ENCODE data around the gene BCOR. TPM values are rescaled to one million over a fixed set of nuclear protein-coding genes. Genes with fewer than 3 reads are reported as not detected.

The BCOR gene
- total RNA-seq, 2 experiments from 2014 or later: 44.7 to 46.4 TPM

GRCh38 chrX:40108162-40108958, 10.6 kb upstream of the BCOR start:
- H3K27ac Mint-ChIP-seq: no peak overlapping the region
- DNase-seq: no peak
- no peaks in the 10 kb centered on the region for H3K27me3 Mint-ChIP-seq

GRCh38 chrX:40107291-40108161, 9.8 kb upstream of the BCOR start:
- no peak for ATAC-seq (ENCODE audit: low read depth)
- H3K27me3 Mint-ChIP-seq: no peaks in the 10 kb centered on the region
- peak overlapping the region; percentile 81 for H3K4me3 Mint-ChIP-seq
- DNase-seq: no peak
- POLR2A ChIA-PET: interaction anchor here (0.6 to 2.5 kb wide), 4 partner anchors 10 to 46 kb away, joined by 3 to 24 read pairs (median 4); partner anchors contain the start of gene BCOR
- no peaks in the 10 kb centered on the region for H3K9me3 Mint-ChIP-seq
- H3K27ac Mint-ChIP-seq: peak overlapping the region; percentile 75
- H3K36me3 Mint-ChIP-seq: no peaks in the 10 kb centered on the region
- H3K4me1 Mint-ChIP-seq: peaks cover 6% of the 10 kb centered on the region

More at GRCh38 chrX:40108162-40108958, 10.6 kb upstream of the BCOR start:
- Mint-ChIP-seq H3K4me1 (peaks cover 6% of the 10 kb centered on the region), H3K4me3 (peak overlapping the region; percentile 66), H3K9me3 (no peaks in the 10 kb centered on the region), H3K36me3 (no peaks in the 10 kb centered on the region)
- ATAC-seq (ENCODE audit: low read depth): no peak
- POLR2A ChIA-PET: interaction anchor here (0.6 to 2.5 kb wide), 3 partner anchors 10 to 60 kb away, joined by 3 to 24 read pairs (median 3); partner anchors contain the start of gene BCOR

- H3K27me3 Mint-ChIP-seq: no peaks in the 10 kb centered on the region
- H3K4me3 Mint-ChIP-seq: peak overlapping the region; percentile 81
- DNase-seq (no peak), ATAC-seq (ENCODE audit: low read depth) (no peak)
- H3K36me3 Mint-ChIP-seq: no peaks in the 10 kb centered on the region
- H3K9me3 Mint-ChIP-seq: no peaks in the 10 kb centered on the region
- H3K4me1 Mint-ChIP-seq: peaks cover 3% of the 10 kb centered on the region
- POLR2A ChIA-PET: interaction anchor here (0.7 to 2.5 kb wide), 5 partner anchors 9 to 340 kb away, joined by 3 to 24 read pairs (median 5); partner anchors contain the start of gene BCOR
- H3K27ac Mint-ChIP-seq: peak overlapping the region; percentile 81
Observed at GRCh38 chrX:40106676-40107290, 9.0 kb upstream of the BCOR start.

GRCh38 chrX:40105835-40106675, 8.3 kb upstream of the BCOR start:
- Mint-ChIP-seq H3K4me3 (peak overlapping the region; percentile 81), H3K27ac (peak overlapping the region; percentile 81), H3K9me3 (no peaks in the 10 kb centered on the region), H3K4me1 (peaks cover 3% of the 10 kb centered on the region), H3K27me3 (no peaks in the 10 kb centered on the region), H3K36me3 (no peaks in the 10 kb centered on the region)
- POLR2A ChIA-PET: interaction anchor here (0.7 to 2.5 kb wide), 8 partner anchors 9 to 340 kb away, joined by 3 to 12 read pairs (median 4); no protein-coding TSS in a partner anchor
- ATAC-seq (ENCODE audit: low read depth) (peak; percentile 34), DNase-seq (peak; percentile 74)

GRCh38 chrX:40104985-40105834, 7.5 kb upstream of the BCOR start:
- Mint-ChIP-seq H3K4me1 (peaks cover 3% of the 10 kb centered on the region), H3K9me3 (no peaks in the 10 kb centered on the region), H3K36me3 (no peaks in the 10 kb centered on the region), H3K4me3 (peak overlapping the region; percentile 78), H3K27ac (peak overlapping the region; percentile 70), H3K27me3 (no peaks in the 10 kb centered on the region)
- ATAC-seq (ENCODE audit: low read depth) (peak; percentile 41), DNase-seq (peak; percentile 70)
- POLR2A ChIA-PET: interaction anchor here (0.9 to 2.5 kb wide), 9 partner anchors 8 to 68 kb away, joined by 3 to 12 read pairs (median 4); no protein-coding TSS in a partner anchor

GRCh38 chrX:40104630-40104984, 6.8 kb upstream of the BCOR start:
- H3K36me3 Mint-ChIP-seq: no peaks in the 10 kb centered on the region
- no peak overlapping the region for H3K27ac Mint-ChIP-seq
- peak; percentile 13 for ATAC-seq (ENCODE audit: low read depth)
- DNase-seq: no peak
- no peak overlapping the region for H3K4me3 Mint-ChIP-seq
- H3K27me3 Mint-ChIP-seq: no peaks in the 10 kb centered on the region
- peaks cover 5% of the 10 kb centered on the region for H3K4me1 Mint-ChIP-seq
- POLR2A ChIA-PET: interaction anchor here (1.1 to 2.3 kb wide), 5 partner anchors 9 to 69 kb away, joined by 3 to 12 read pairs (median 4); no protein-coding TSS in a partner anchor
- H3K9me3 Mint-ChIP-seq: no peaks in the 10 kb centered on the region

DNA sequence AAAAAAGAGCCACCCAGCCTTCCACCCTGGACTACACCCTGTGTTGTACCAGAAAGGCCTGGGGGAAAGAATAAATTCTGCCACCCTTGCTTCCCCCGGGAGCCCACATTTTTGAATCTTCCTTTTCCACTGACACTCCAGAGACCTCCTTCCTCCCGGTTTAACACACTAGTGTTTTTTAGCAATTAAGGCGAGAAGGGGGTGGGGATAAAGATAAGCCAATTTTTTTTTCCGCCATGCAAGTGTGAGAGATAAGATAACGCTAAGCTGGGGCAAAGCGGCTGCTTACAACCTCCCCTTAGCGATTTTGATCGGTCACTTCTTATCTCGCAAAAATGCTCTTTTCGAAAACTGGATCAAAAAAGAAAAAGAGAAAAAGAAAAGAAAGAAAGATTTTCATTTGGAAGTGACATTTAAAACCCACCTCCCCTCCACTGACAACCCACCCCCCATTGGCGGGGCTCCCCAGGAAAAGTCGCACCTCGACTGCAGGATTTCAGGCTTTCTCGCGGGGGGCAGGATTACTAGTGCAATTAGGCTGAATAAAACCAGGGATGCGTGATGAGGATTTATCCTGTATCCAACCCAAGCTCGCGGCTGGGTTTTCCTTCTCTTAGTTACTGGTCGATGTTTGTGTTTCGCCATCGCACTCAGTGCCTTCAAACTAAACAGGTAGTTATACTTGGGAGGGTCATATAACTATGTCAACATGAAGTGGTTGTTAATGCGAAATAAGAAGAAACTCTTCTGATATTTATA, 6.0 kb upstream of the BCOR start:
- POLR2A ChIA-PET: no interaction called here
- no peak for DNase-seq
- no peak for ATAC-seq (ENCODE audit: low read depth)
- H3K27me3 Mint-ChIP-seq: no peaks in the 10 kb centered on the region
- H3K36me3 Mint-ChIP-seq: no peaks in the 10 kb centered on the region
- no peaks in the 10 kb centered on the region for H3K9me3 Mint-ChIP-seq
- no peak overlapping the region for H3K4me3 Mint-ChIP-seq
- peaks cover 10% of the 10 kb centered on the region for H3K4me1 Mint-ChIP-seq
- no peak overlapping the region for H3K27ac Mint-ChIP-seq

DNA sequence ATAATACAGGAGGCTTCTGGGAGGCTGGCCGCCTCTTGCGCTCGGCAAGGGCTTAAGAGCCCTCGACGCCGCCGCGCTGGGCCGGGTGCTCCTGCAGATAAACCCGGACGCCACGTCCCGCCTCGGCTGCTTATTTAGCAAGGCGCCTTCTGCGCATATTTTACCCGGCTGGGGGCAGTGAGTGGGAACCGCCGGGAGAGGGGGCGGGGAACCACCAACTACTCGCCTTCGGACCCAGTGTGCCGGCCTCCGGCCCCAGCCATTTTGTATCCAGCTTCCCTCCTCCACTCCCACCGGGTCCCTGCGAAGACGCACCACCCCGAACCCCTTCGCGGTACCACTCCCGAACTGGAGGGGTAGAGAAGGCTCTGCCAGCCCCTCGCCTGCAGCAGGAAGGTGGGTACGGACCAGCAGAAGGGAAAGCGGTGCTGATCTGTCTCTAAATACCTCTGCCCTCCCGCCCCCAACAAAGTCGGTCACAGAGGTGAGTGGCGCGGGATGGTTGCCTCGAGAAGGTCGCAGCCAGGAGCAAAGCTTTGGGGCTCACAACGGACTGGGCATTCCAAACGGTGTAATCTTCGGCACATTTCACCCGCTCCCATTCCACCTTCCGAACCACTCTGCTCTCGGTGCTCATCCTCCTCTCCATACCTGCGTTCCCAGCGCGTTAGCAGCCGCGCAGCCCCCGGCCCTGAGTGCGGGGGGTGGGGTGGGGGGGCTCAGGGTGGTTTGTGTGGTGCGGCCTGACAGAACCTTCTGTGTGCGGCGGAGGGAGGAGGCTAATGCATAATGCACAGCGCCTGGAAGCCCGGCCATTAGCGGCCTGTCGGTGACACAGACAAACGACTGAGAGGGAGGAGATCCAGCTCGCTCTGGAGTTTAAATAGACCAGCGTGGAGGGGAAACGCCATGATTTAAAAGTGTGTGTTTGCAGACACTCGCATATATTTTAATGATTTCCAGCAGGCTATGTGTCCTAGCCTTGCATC, 4.9 kb upstream of the BCOR start:
- no peaks in the 10 kb centered on the region for H3K36me3 Mint-ChIP-seq
- H3K27ac Mint-ChIP-seq: no peak overlapping the region
- H3K4me1 Mint-ChIP-seq: peaks cover 10% of the 10 kb centered on the region
- no peaks in the 10 kb centered on the region for H3K27me3 Mint-ChIP-seq
- no peaks in the 10 kb centered on the region for H3K9me3 Mint-ChIP-seq
- ATAC-seq (ENCODE audit: low read depth) (no peak), DNase-seq (no peak)
- POLR2A ChIA-PET: no interaction called here
- H3K4me3 Mint-ChIP-seq: no peak overlapping the region

DNA sequence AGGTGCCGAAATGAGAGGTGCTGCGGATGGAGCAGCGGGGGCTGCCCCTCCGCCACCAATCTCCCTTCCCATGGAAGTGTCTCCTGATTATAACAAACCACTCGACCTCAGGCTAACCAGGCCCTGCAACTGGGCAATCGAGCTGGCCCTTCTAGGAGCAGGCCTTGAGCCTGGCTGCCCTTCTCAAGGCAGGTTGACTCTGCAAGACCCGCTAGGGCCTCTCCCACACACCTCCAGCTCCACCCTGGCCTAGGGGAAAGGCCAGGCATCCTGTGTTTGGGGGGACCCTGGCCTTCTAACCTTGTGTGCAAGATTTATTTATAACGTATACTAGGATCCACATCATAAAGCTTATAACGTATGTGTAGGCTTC, 3.7 kb upstream of the BCOR start:
- Mint-ChIP-seq H3K36me3 (no peaks in the 10 kb centered on the region), H3K4me1 (peaks cover 8% of the 10 kb centered on the region), H3K27ac (no peak overlapping the region), H3K9me3 (no peaks in the 10 kb centered on the region), H3K27me3 (no peaks in the 10 kb centered on the region), H3K4me3 (no peak overlapping the region)
- ATAC-seq (ENCODE audit: low read depth): no peak
- no peak for DNase-seq
- POLR2A ChIA-PET: no interaction called here

GRCh38 chrX:40100537-40101429, 3.0 kb upstream of the BCOR start:
- ATAC-seq (ENCODE audit: low read depth): no peak
- H3K36me3 Mint-ChIP-seq: no peaks in the 10 kb centered on the region
- no peak overlapping the region for H3K27ac Mint-ChIP-seq
- no peak for DNase-seq
- POLR2A ChIA-PET: no interaction called here
- no peak overlapping the region for H3K4me3 Mint-ChIP-seq
- H3K4me1 Mint-ChIP-seq: peaks cover 8% of the 10 kb centered on the region
- H3K27me3 Mint-ChIP-seq: no peaks in the 10 kb centered on the region
- H3K9me3 Mint-ChIP-seq: no peaks in the 10 kb centered on the region

Data from activated naive CD8-positive, alpha-beta T cell treated with anti-CD3 and anti-CD28 coated beads, Interleukin-2, amount 10 ng/mL, durations not matched to agents 7 days and 5 days (primary cell).